PC-9 (cell line): Measurements from ENCODE around the gene KRT14.
"Not testable (repeated sequence)": the region's sequence is repeated elsewhere in the genome, so short reads cannot be mapped to it uniquely, and the experiment has no call there.

ENCODE experiments used
- EZH2 ChIP-seq: fragments of 200-600 bp; sonication (generic); IDR thresholded peaks from 2 replicates; pipeline ENCODE4 v1.8.0; 2017; ENCODE audit warnings: antibody characterized with exemption, low read depth
- TF ChIP-seq, protein P1 (sequence below): fragments of 200-600 bp; sonication (generic); conservative IDR thresholded peaks from 2 replicates; pipeline ENCODE4 v1.6.1; 2017; ENCODE audit warnings: mixed run types, antibody characterized with exemption, mild to moderate bottlenecking, moderate library complexity

DNA sequence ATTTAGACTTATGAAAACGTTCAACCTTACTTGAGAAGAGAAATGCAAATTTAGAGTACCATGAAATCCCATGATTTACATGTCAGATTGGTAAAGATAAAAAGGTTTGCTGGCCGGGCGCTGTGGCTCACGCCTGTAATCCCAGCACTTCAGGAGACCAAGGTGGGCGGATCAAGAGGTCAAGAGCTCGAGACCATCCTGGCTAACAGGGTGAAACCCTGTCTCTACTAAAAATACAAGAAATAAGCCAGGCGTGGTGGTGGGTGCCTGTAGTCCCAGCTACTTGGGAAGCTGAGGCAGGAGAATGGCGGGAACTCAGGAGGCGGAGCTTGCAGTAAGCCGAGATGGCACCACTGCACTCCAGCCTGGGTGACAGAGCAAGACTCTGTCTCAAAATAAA lies 43.9 kb downstream of the KRT14 start:
- TF ChIP-seq, protein P1, sequence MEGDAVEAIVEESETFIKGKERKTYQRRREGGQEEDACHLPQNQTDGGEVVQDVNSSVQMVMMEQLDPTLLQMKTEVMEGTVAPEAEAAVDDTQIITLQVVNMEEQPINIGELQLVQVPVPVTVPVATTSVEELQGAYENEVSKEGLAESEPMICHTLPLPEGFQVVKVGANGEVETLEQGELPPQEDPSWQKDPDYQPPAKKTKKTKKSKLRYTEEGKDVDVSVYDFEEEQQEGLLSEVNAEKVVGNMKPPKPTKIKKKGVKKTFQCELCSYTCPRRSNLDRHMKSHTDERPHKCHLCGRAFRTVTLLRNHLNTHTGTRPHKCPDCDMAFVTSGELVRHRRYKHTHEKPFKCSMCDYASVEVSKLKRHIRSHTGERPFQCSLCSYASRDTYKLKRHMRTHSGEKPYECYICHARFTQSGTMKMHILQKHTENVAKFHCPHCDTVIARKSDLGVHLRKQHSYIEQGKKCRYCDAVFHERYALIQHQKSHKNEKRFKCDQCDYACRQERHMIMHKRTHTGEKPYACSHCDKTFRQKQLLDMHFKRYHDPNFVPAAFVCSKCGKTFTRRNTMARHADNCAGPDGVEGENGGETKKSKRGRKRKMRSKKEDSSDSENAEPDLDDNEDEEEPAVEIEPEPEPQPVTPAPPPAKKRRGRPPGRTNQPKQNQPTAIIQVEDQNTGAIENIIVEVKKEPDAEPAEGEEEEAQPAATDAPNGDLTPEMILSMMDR, result not testable (repeated sequence)
- TF ChIP-seq EZH2, result not testable (repeated sequence)
